ENCODE data around the gene SARDH.
"Not testable (repeated sequence)": the region's sequence is repeated elsewhere in the genome, so short reads cannot be mapped to it uniquely, and the experiment has no call there.

The SARDH gene

GRCh38 chr9:133640580-133641395, 97.4 kb downstream of the SARDH start:
- DNase-seq: no peak

- no peak for DNase-seq
Observed at GRCh38 chr9:133640160-133640559, 98.0 kb downstream of the SARDH start.

- DNase-seq: no peak
Observed at GRCh38 chr9:133639613-133640012, 98.5 kb downstream of the SARDH start.

- no peak for DNase-seq
Observed at GRCh38 chr9:133638711-133639110, 99.4 kb downstream of the SARDH start.

- no peak for DNase-seq
Observed at GRCh38 chr9:133638076-133638475, 100.1 kb downstream of the SARDH start.

GRCh38 chr9:133637451-133638055, 100.6 kb downstream of the SARDH start:
- no peak for DNase-seq

- no peak for DNase-seq
Observed at GRCh38 chr9:133636902-133637301, 101.2 kb downstream of the SARDH start.

GRCh38 chr9:133635533-133636531, 102.3 kb downstream of the SARDH start, which contains the start of gene DBH:
DBH (plus strand) TSS chr9:133636363; CDS start chr9:133636372, 9 bp downstream.
- no peak for DNase-seq

GRCh38 chr9:133635098-133635497, 103.1 kb downstream of the SARDH start:
- DNase-seq: no peak

- DNase-seq: peak; percentile 61
Observed at GRCh38 chr9:133634081-133634691, 104.0 kb downstream of the SARDH start.

GRCh38 chr9:133633681-133634080, 104.5 kb downstream of the SARDH start:
- DNase-seq: no peak

- peak; percentile 81 for DNase-seq
Observed at GRCh38 chr9:133632806-133633680, 105.1 kb downstream of the SARDH start.

- no peak for DNase-seq
Observed at GRCh38 chr9:133631111-133631510, 107.0 kb downstream of the SARDH start.

GRCh38 chr9:133629221-133630110, 108.7 kb downstream of the SARDH start:
- DNase-seq: no peak

GRCh38 chr9:133628766-133629165, 109.4 kb downstream of the SARDH start:
- no peak for DNase-seq

GRCh38 chr9:133627341-133627740, 110.8 kb downstream of the SARDH start:
- no peak for DNase-seq

GRCh38 chr9:133626008-133626407, 112.1 kb downstream of the SARDH start:
- DNase-seq: not testable (repeated sequence)

- DNase-seq: no peak
Observed at GRCh38 chr9:133622555-133622954, 115.6 kb downstream of the SARDH start.

- DNase-seq: no peak
Observed at GRCh38 chr9:133621725-133622267, 116.4 kb downstream of the SARDH start.

- no peak for DNase-seq
Observed at GRCh38 chr9:133619791-133620190, 118.4 kb downstream of the SARDH start.

Measured in NCI-H2107 (cell line).